HG02840 (cell line): Measurements from ENCODE around the gene FNTB.

Source experiments
- ATAC-seq: cut with Tn5 transposase; IDR thresholded peaks from one replicate; pipeline ENCODE4 v1.9.1; 2021; ENCODE audit warnings: mild to moderate bottlenecking, moderate library complexity, moderate number of reproducible peaks; ENCODE audit not compliant: unreplicated experiment, low FRiP score

The FNTB gene

GRCh38 chr14:65107200-65107599, 120.5 kb downstream of the FNTB start:
- ATAC-seq, result no peak

GRCh38 chr14:65109357-65109756, 122.7 kb downstream of the FNTB start:
- no peak for ATAC-seq

GRCh38 chr14:65110525-65110924, 123.8 kb downstream of the FNTB start:
- no peak for ATAC-seq
